Skeletal muscle tissue (tissue), 4 donors: Measurements from ENCODE around the gene APOBEC3H. TPM values are rescaled to one million over a fixed set of nuclear protein-coding genes. Genes with fewer than 3 reads are reported as not detected.

Experiments used
- H3K27ac ChIP-seq: one replicate; pipeline ENCODE4 v1.7.0; 2013; ENCODE audit warnings: mild to moderate bottlenecking, low read depth, low read length, inconsistent platforms
- H3K27me3 ChIP-seq, 3 donors: one replicate each; pipeline ENCODE4 v1.7.0; 2013; ENCODE audit warnings: low read length in 3 of 3; ENCODE audit not compliant: control insufficient read depth in 3 of 3, insufficient read depth in 3 of 3
- H3K36me3 ChIP-seq, 3 donors: one replicate each; pipeline ENCODE4 v1.7.0; 2013; ENCODE audit warnings: low read length in 3 of 3; ENCODE audit not compliant: control insufficient read depth in 3 of 3, insufficient read depth in 3 of 3
- H3K4me1 ChIP-seq, 3 donors: one replicate each; pipeline ENCODE4 v1.7.0; 2013; ENCODE audit warnings: low read length in 3 of 3, mild to moderate bottlenecking in 3 of 3; ENCODE audit not compliant: control insufficient read depth in 3 of 3, insufficient read depth in 3 of 3
- H3K4me3 ChIP-seq, 3 donors: one replicate each; pipeline ENCODE4 v1.7.0; 2013; ENCODE audit warnings: low read length in 3 of 3
- H3K9ac ChIP-seq, 3 donors: one replicate each; pipeline ENCODE4 v1.7.0; 2013; ENCODE audit warnings: low read length in 3 of 3, mild to moderate bottlenecking in 3 of 3, moderate library complexity in 2 of 3, low read depth in 1 of 3
- H3K9me3 ChIP-seq, 3 donors: one replicate each; pipeline ENCODE4 v1.7.0; 2013; ENCODE audit warnings: low read length in 3 of 3; ENCODE audit not compliant: control insufficient read depth in 3 of 3
- total RNA-seq: library from RNA; depleted of rRNA; stranded (reverse); fragments of >200 nt; gene quantifications from one replicate; pipeline ENCODE4 v1.2.3, GENCODE V29; 2014
- donor health status: Osteomylitis.

The APOBEC3H gene
- total RNA-seq, 1 donor from 2014 or later: not detected

DNA sequence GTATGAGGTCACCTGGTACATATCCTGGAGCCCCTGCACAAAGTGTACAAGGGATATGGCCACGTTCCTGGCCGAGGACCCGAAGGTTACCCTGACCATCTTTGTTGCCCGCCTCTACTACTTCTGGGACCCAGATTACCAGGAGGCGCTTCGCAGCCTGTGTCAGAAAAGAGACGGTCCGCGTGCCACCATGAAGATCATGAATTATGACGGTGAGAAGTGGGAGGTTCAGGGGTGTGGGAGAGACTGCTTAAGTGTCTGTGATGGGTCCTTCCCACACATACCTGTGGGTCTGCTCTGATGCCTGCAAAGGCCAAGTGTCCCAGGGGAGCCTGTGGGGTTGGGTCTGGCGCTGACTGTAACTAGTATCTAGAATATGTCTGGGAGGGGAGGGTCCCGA, 16.0 kb upstream of the APOBEC3H start:
- H3K4me3 ChIP-seq: no peak overlapping the region
- no peaks in the 10 kb centered on the region for H3K9me3 ChIP-seq
- H3K36me3 ChIP-seq: no peaks in the 10 kb centered on the region
- peaks cover 0 to 3% (median 0%) of the 10 kb centered on the region in 3 donors for H3K27me3 ChIP-seq
- H3K4me1 ChIP-seq: peaks cover 0 to 5% (median 0%) of the 10 kb centered on the region in 3 donors
- H3K27ac ChIP-seq: no peak overlapping the region
- no peak overlapping the region for H3K9ac ChIP-seq

DNA sequence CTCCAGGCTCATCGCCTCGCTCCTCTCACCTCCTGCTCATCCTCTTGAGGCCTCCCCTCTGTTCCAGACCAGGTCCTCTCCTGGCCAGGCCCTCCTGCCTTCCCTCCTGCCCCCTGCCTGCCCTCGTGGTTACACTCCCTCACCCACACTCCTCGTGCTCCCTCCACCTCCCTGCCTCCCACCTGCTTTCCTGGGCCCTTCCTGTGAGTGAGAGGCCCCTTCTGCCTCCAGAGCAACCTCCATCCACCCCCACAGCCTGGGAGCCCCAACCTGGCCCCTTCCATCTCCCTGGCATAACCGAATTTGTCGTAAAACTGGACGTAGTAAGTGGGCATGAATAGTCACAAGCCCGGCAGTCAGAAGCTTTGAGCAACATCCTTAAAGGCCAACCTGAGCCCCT, 15.4 kb upstream of the APOBEC3H start:
- Histone ChIP-seq H3K4me3 (no peak overlapping the region), H3K9me3 (no peaks in the 10 kb centered on the region), H3K27me3 (peaks cover 0 to 3% (median 0%) of the 10 kb centered on the region in 3 donors), H3K27ac (no peak overlapping the region), H3K4me1 (peaks cover 0 to 5% (median 0%) of the 10 kb centered on the region in 3 donors), H3K36me3 (no peaks in the 10 kb centered on the region), H3K9ac (no peak overlapping the region)

DNA sequence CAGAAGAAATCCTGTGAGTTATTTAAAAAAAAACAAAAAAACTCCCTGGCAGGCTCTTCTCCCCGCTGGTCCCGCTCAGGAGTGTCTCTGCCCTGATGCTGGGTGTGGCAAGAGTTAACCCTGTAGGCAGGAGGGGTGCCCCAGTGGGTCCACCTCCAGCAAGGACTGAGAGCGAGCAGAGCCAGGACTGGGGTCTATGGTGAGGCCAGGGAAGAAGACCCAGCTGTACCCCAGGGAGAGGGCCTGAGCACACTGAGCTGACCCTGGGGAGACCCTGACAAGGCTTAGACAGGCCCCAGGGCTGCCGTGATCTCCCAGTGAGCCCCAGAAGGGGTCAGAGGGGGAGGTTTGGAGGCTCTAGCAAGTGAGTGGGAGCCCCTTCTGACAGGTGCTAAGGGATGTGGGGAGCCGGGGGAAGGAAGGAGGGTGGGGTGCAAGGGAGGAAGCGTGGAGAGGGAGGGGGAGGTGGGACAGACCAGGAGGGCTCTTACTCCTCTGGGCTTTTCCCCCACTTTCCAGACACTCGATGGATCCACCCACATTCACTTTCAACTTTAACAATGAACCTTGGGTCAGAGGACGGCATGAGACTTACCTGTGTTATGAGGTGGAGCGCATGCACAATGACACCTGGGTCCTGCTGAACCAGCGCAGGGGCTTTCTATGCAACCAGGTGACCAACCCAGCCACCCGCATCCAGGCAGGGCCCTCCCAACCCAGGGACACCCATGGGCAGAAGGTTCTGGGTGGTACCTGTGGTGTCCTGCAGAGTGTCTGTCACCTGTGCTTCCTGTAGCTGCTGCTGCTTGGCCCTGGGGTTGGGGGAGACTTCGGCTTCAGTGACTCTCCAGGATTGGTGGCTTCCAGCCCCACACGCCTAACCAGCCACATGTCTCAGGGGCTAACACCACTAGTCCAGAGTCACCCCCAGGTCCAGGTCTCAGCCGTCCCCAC, 13.6 kb upstream of the APOBEC3H start:
- H3K4me1 ChIP-seq: peaks cover 0 to 4% (median 4%) of the 10 kb centered on the region in 3 donors
- no peaks in the 10 kb centered on the region for H3K36me3 ChIP-seq
- no peaks in the 10 kb centered on the region for H3K9me3 ChIP-seq
- H3K27ac ChIP-seq: no peak overlapping the region
- no peak overlapping the region for H3K9ac ChIP-seq
- no peak overlapping the region for H3K4me3 ChIP-seq
- peaks cover 0 to 5% (median 0%) of the 10 kb centered on the region in 3 donors for H3K27me3 ChIP-seq

DNA sequence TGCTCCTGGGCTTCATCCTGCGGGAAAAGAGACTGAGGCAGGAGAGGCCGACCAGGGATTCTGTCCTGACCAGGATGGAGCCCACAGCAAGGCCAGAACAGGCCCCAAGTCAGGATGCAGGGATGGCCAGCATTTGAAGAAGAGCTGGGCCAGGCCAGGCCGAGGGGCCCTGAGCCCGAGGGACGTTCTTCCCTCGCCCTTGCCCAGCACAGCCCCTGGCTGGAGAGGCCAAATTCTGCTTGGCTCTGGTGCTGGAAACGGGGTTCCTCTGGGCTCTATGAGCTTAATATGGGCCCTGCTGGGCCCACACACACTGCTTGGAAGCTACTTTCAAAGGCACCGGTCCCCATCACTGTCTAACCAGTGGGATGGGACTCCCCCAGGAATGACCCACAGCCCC, 12.4 kb upstream of the APOBEC3H start:
- peaks cover 0 to 4% (median 4%) of the 10 kb centered on the region in 3 donors for H3K4me1 ChIP-seq
- no peak overlapping the region for H3K27ac ChIP-seq
- H3K4me3 ChIP-seq: no peak overlapping the region
- no peaks in the 10 kb centered on the region for H3K36me3 ChIP-seq
- H3K27me3 ChIP-seq: peaks cover 0 to 10% (median 3%) of the 10 kb centered on the region in 3 donors
- no peaks in the 10 kb centered on the region for H3K9me3 ChIP-seq
- H3K9ac ChIP-seq: no peak overlapping the region

DNA sequence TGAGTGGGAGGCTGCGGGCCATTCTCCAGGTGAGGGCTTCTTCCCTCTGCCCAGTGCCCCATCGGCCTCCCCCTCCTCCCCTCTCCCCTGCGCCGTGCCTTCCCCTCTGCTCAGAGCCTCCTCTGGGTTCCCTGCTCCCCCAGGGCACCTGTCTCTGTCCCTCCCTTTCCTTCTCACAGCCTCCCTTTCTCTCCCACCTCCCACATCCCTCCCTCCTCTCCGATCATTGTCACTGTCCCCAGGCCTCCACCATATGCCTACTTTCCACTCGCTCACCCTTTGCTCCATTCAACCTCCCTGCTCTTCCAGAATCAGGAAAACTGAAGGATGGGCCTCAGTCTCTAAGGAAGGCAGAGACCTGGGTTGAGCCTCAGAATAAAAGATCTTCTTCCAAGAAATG, 9.9 kb upstream of the APOBEC3H start:
- H3K27ac ChIP-seq: no peak overlapping the region
- H3K27me3 ChIP-seq: peaks cover 5 to 25% (median 25%) of the 10 kb centered on the region in 3 donors
- no peak overlapping the region for H3K9ac ChIP-seq
- H3K4me1 ChIP-seq: peaks cover 0 to 4% (median 4%) of the 10 kb centered on the region in 3 donors
- no peak overlapping the region for H3K4me3 ChIP-seq
- no peaks in the 10 kb centered on the region for H3K36me3 ChIP-seq
- no peaks in the 10 kb centered on the region for H3K9me3 ChIP-seq

DNA sequence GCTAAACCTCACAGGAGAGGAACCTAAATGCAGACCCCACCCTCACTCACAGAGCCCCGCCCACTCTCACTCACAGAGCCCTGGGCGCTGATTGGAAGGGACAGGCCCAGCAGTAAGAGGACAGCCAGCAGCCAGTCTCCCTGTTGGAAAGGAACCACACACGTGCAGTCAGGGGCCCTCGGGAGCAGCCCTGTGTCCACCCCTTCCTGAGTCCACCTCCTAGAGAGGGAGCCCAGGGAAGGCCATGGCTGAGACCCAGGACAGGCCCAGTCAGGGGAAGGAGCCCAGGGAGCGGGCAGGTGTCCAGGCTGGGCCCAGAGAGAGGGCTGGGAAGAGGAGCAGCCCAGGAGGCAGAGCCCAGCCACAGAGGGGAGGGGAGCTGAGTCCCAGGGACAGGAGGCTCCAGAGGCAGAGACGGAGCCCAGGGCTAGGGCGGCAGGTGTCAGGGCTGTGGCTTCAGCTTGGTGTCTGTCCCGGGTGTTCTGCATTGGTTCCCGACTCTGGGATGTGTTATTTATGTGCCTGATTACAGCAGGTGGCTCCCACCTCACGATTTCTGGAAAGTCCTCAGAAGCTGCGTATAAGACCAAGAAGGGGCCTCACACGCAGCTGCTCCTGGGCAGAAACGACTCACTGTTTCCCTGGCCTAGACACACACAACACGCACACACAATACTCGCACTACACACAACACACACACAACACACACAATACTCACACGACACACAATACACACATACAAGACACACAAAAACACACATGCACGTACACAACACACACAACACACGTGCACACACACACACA, 9.0 kb upstream of the APOBEC3H start:
- H3K36me3 ChIP-seq: no peaks in the 10 kb centered on the region
- H3K27ac ChIP-seq: no peak overlapping the region
- no peak overlapping the region for H3K9ac ChIP-seq
- no peak overlapping the region for H3K4me3 ChIP-seq
- H3K4me1 ChIP-seq: peaks cover 0 to 4% (median 4%) of the 10 kb centered on the region in 3 donors
- H3K9me3 ChIP-seq: no peaks in the 10 kb centered on the region
- peaks cover 5 to 27% (median 26%) of the 10 kb centered on the region in 3 donors for H3K27me3 ChIP-seq

DNA sequence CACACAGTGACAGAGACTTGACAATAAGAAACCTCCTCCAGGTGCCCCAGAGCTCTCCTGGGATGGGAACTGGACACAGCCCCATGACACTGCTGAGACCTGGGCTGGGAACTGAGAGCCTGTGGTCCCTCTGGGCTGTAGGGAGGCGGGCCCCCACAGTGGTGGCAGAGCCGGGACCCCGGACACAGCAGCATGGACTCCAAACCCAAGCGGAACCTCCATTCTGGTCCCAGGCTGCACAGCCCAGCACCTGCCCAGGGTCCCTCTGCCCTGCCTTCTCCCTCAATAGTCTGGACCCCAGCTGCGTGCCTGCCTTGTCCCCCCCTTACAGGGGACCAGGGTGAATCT, 8.4 kb upstream of the APOBEC3H start:
- Histone ChIP-seq H3K27ac (no peak overlapping the region), H3K9me3 (no peaks in the 10 kb centered on the region), H3K9ac (no peak overlapping the region), H3K36me3 (no peaks in the 10 kb centered on the region), H3K27me3 (peaks cover 5 to 27% (median 26%) of the 10 kb centered on the region in 3 donors), H3K4me3 (no peak overlapping the region), H3K4me1 (peaks cover 0 to 4% (median 4%) of the 10 kb centered on the region in 3 donors)

DNA sequence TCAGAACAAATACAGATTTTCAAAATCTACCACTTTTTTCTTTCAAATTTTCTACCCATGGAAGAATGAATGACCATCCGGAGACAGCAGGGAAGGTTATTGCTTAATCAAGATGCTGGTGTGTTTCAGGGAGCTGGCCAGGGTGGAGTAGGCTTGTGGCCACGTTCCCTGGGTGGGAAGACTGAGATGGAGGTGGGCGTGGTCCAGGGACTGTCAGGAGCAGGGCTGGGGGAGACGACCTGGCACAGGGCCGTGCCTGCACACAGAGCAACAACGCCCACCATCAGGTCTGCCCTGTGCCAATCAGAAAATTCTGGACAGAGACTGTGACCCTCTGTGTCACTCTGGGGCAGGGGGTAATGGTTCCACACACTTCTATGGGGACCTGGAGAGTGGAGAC, 7.1 kb upstream of the APOBEC3H start:
- H3K27ac ChIP-seq: no peak overlapping the region
- no peak overlapping the region for H3K4me3 ChIP-seq
- H3K27me3 ChIP-seq: peaks cover 5 to 26% (median 25%) of the 10 kb centered on the region in 3 donors
- no peaks in the 10 kb centered on the region for H3K36me3 ChIP-seq
- H3K9ac ChIP-seq: no peak overlapping the region
- no peaks in the 10 kb centered on the region for H3K9me3 ChIP-seq
- H3K4me1 ChIP-seq: peaks cover 0 to 4% (median 4%) of the 10 kb centered on the region in 3 donors

DNA sequence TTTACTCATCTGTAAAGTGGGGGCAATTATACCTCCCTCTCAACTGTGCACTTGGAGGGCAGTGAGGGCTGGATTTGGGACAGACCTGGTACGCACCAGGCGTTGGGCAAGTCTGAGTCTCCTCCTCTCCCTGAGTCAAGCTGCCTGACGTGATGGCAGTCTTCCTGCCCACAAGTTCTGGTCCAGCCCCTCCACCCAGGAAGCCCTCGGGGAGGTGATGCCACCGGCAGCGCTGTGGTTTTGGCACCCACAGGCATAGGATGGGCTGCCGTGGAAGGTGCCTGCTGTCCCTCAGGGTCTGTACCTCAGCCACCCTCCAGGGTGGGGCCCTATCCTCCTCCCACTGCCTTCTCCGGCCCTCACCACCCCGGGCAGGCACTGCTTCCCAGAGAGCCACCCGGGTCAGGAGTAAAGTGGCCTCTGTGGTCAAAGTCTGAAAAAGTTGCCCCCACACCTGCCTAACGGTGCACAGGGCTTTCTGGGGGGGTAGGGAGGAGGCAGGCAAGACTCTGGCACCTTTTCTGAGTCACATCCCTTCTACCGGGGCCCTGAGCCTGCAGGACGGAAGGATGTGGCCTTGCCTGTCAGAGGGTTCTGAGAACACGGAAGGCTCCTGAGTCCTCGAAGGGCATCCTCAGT, 6.5 kb upstream of the APOBEC3H start:
- Histone ChIP-seq H3K36me3 (no peaks in the 10 kb centered on the region), H3K9me3 (no peaks in the 10 kb centered on the region), H3K4me1 (peaks cover 0 to 4% (median 4%) of the 10 kb centered on the region in 3 donors), H3K27ac (no peak overlapping the region), H3K9ac (no peak overlapping the region), H3K4me3 (no peak overlapping the region), H3K27me3 (peaks cover 5 to 30% (median 26%) of the 10 kb centered on the region in 3 donors)
